Fibroblast of mammary gland (primary cell): ENCODE measurements around the gene ARHGEF16.

Experiments
- DNase-seq: peaks from one replicate; pipeline ENCODE4 v3.0.0-alpha.2; 2010; ENCODE audit warnings: low read depth
- H3K4me3 ChIP-seq: 2 replicates; pipeline ENCODE4 v1.5.1; 2011; ENCODE audit warnings: low read depth, mild to moderate bottlenecking, low read length, moderate library complexity; ENCODE audit not compliant: control insufficient read depth
- CTCF ChIP-seq: conservative IDR thresholded peaks from 2 replicates; pipeline ENCODE4 v1.5.1; 2011; ENCODE audit warnings: low read depth, low read length, inconsistent platforms; ENCODE audit not compliant: control insufficient read depth, insufficient read depth

Gene ARHGEF16

GRCh38 chr1:3490046-3490745 is 35.7 kb downstream of the ARHGEF16 start:
- no peak for DNase-seq
- no peak for TF ChIP-seq CTCF
- no peak overlapping the region for H3K4me3 ChIP-seq

- no peak overlapping the region for H3K4me3 ChIP-seq
- peak; percentile 21 for DNase-seq
- TF ChIP-seq CTCF, result peak; percentile 71
Measured at GRCh38 chr1:3491291-3492246, 37.1 kb downstream of the ARHGEF16 start.

DNA sequence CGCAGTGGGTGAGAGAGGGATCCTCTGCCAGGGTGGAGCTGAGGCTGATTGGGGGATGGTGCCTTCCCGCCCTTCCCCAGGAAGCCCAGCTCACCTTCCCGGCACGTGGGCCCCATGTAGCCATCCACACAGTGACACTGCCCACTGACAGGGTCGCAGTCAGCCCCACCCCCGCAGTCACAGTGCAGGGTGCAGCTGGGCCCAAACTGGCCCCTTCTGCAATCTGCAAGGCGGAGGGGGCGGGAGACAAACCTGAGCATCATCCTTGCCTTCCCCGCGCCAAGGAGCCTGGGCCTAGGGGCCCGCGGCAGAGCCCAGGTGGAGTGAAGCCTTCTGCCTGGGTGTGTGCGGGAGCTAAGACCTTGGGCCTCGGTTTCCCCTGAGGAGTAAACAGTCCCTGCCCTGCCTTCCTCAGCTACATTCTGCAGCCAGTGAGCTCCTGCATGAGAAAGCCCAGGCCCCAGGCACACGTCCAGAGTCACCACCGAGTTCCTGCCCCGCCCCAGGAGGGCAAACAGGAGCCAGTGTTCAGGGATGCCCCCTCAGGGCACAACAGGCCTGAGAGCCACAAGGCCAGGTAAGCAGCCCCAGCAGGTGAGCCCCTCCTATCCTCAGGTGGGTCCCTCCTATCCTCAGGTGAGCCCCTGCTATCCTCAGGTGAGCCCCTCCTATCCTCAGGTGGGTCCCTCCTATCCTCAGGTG is 38.2 kb downstream of the ARHGEF16 start:
- no peak for TF ChIP-seq CTCF
- no peak for DNase-seq
- H3K4me3 ChIP-seq, result no peak overlapping the region

DNA sequence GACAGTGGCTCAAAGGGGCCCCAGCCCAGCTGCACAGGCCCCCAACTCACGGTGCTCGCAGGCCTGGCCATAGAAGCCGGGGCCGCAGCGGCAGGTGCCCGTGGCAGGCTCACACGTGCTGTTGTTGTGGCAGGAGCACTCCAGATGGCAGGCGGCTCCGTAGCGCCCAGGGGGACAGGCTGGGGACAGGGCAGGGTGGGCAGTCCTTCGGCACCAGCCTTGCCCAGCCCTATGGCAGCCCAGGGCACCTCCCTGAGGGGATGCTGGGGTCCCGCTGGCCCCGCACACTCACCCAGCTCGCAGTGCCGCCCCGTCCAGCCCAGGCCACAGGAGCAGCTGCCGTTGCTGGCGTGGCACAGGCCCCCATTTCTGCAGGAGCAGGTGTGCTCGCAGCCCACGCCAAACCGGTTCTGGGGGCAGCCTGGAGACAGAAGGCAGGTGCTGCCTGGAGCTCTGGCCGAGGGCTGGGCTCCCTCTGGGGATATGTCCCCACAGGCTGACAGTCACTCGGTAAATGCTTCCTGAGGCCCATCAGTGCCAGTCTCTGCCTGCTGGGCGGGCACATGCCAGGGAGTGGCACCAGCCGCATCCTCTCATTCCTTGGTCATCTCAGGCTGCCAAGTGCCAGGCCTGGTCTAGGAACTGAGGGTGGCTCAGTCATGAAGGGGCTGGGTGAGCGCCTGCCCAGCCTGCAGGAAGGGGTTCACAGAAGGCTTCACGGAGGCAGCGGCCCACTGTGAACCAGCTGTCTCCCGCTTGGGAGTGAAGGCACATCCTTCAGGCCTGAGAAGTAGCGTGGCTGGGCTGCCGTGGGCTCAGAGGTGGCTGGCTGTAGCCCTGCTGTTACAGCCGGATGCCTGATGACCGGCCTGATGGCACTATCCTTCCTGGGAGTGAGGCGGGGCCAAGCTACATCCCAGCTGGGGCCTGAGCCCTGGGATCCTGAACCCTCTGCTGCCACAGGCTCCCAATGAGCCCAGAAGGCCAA is 40.1 kb downstream of the ARHGEF16 start:
- H3K4me3 ChIP-seq, result no peak overlapping the region
- TF ChIP-seq CTCF, result no peak
- no peak for DNase-seq

- H3K4me3 ChIP-seq, result no peak overlapping the region
- TF ChIP-seq CTCF, result no peak
- no peak for DNase-seq
Measured at GRCh38 chr1:3495776-3496745, 41.6 kb downstream of the ARHGEF16 start.
